Hepatocyte (in vitro differentiated cells): ENCODE data around the gene FAM171A2. TPM values are rescaled to one million over a fixed set of nuclear protein-coding genes. Genes with fewer than 3 reads are reported as not detected.

Source experiments
- DNase-seq: peaks from one replicate; pipeline ENCODE4 v3.0.0-alpha.2; 2016; ENCODE audit warnings: low spot score
- H2AFZ ChIP-seq: fragments of 200-600 bp; sonication (generic); 2 replicates; pipeline ENCODE4 v1.6.0; 2016; ENCODE audit warnings: antibody characterized with exemption, mild to moderate bottlenecking
- H3K27ac ChIP-seq: fragments of 200-600 bp; sonication (generic); 2 replicates; pipeline ENCODE4 v1.5.1; 2016; ENCODE audit warnings: mild to moderate bottlenecking
- H3K27me3 ChIP-seq: fragments of 200-600 bp; sonication (generic); 2 replicates; pipeline ENCODE4 v1.6.1; 2016
- H3K36me3 ChIP-seq: fragments of 200-600 bp; sonication (generic); replicated peaks from 2 replicates; pipeline ENCODE4 v1.5.1; 2016; ENCODE audit warnings: low read depth; ENCODE audit not compliant: insufficient read depth
- H3K4me1 ChIP-seq: fragments of 200-600 bp; sonication (generic); 2 replicates; pipeline ENCODE4 v1.5.1; 2016; ENCODE audit warnings: mild to moderate bottlenecking, moderate library complexity; ENCODE audit not compliant: insufficient read depth
- H3K4me2 ChIP-seq: fragments of 200-600 bp; sonication (generic); 2 replicates; pipeline ENCODE4 v1.6.0; 2016
- H3K4me3 ChIP-seq: fragments of 200-600 bp; sonication (generic); 2 replicates; pipeline ENCODE4 v1.5.1; 2016; ENCODE audit warnings: mild to moderate bottlenecking
- H3K79me2 ChIP-seq: fragments of 200-600 bp; sonication (generic); 2 replicates; pipeline ENCODE4 v1.6.0; 2017; ENCODE audit warnings: mild to moderate bottlenecking
- H3K9me2 ChIP-seq: fragments of 200-600 bp; sonication (generic); replicated peaks from 2 replicates; pipeline ENCODE4 v1.6.0; 2017; ENCODE audit warnings: mild to moderate bottlenecking; ENCODE audit not compliant: insufficient read depth
- H3K9me3 ChIP-seq: fragments of 200-600 bp; sonication (generic); 2 replicates; pipeline ENCODE4 v1.5.1; 2016; ENCODE audit warnings: low read depth, mild to moderate bottlenecking
- H4K20me1 ChIP-seq: fragments of 200-600 bp; sonication (generic); 2 replicates; pipeline ENCODE4 v1.6.0; 2016; ENCODE audit warnings: mild to moderate bottlenecking; ENCODE audit not compliant: insufficient read depth, poor library complexity, severe bottlenecking
- EZH2 ChIP-seq: fragments of 200-600 bp; sonication (generic); IDR thresholded peaks from 2 replicates; pipeline ENCODE4 v1.6.1; 2016; ENCODE audit warnings: antibody characterized with exemption, mild to moderate bottlenecking, borderline replicate concordance
- EZH2phosphoT487 ChIP-seq: fragments of 200-600 bp; sonication (generic); IDR thresholded peaks from one replicate; pipeline ENCODE4 v1.6.1; 2018; ENCODE audit warnings: antibody characterized with exemption, mild to moderate bottlenecking, low read depth, moderate library complexity; ENCODE audit not compliant: unreplicated experiment, severe bottlenecking
- WGBS: methylation state at CpG from one replicate; pipeline ENCODE4 v1.1.6; 2016; ENCODE audit warnings: low lambda C conversion rate; ENCODE audit errors: missing lambda C conversion rate; 5-methylcytosine and 5-hydroxymethylcytosine counted together
- polyA plus RNA-seq: library from polyadenylated mRNA; unstranded; fragments of >200 nt; fragmentation: Nextera tagmentation; extraction: Ambion mirVana; gene quantifications from 2 replicates; pipeline ENCODE4 v1.2.1, GENCODE V29; 2016
- total RNA-seq: library from RNA; depleted of rRNA; stranded (reverse); fragments of >200 nt; gene quantifications from 2 replicates; pipeline ENCODE4 v1.2.3, GENCODE V29; 2014
- TF ChIP-seq, protein P1 (sequence below): fragments of 200-600 bp; sonication (generic); IDR thresholded peaks from 2 replicates; pipeline ENCODE4 v1.5.1; 2016; ENCODE audit warnings: antibody characterized with exemption, mild to moderate bottlenecking; ENCODE audit not compliant: poor library complexity

The FAM171A2 gene
- total and polyA plus RNA-seq, 2 experiments from 2014 or later: 13.9 to 22.8 TPM

GRCh38 chr17:44390250-44390870 is 26.7 kb upstream of the FAM171A2 start:
- no peak overlapping the region for H3K4me2 ChIP-seq
- peaks cover 5% of the 10 kb centered on the region for H3K4me1 ChIP-seq

DNA sequence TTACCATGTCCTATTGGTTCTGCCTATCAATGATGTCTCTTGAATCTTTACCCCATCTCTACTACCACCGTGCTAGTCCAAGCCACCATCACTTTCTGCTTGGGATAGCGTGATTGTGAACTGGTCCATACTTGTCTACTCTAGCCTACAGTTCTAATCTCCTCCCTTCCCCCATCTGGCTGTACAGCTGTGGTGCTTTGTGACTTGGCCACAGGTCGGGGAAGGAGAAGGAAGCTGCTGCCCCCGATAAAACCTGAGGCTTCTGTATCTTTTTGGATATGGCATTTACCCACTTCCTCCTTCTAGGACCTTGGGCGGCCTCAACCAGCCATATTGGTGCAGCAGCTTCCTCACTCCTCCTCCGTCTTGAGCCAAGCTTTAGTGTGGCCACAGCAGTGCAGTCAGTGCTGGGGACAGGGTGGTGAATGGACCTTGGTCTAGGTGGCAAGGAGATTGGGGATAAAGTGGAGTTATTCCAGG is 26.1 kb upstream of the FAM171A2 start:
- H4K20me1 ChIP-seq: no peaks in the 10 kb centered on the region
- no peaks in the 10 kb centered on the region for H3K9me2 ChIP-seq
- WGBS: 98% methylated on average over 6 of the region's 6 CpGs
- H3K27ac ChIP-seq: no peak overlapping the region
- H3K4me2 ChIP-seq: no peak overlapping the region
- TF ChIP-seq, protein P1, sequence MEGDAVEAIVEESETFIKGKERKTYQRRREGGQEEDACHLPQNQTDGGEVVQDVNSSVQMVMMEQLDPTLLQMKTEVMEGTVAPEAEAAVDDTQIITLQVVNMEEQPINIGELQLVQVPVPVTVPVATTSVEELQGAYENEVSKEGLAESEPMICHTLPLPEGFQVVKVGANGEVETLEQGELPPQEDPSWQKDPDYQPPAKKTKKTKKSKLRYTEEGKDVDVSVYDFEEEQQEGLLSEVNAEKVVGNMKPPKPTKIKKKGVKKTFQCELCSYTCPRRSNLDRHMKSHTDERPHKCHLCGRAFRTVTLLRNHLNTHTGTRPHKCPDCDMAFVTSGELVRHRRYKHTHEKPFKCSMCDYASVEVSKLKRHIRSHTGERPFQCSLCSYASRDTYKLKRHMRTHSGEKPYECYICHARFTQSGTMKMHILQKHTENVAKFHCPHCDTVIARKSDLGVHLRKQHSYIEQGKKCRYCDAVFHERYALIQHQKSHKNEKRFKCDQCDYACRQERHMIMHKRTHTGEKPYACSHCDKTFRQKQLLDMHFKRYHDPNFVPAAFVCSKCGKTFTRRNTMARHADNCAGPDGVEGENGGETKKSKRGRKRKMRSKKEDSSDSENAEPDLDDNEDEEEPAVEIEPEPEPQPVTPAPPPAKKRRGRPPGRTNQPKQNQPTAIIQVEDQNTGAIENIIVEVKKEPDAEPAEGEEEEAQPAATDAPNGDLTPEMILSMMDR: no peak
- TF ChIP-seq EZH2: no peak
- no peak for TF ChIP-seq EZH2phosphoT487
- peaks cover 13% of the 10 kb centered on the region for H3K27me3 ChIP-seq
- peaks cover 5% of the 10 kb centered on the region for H3K4me1 ChIP-seq
- H3K36me3 ChIP-seq: no peaks in the 10 kb centered on the region
- no peak for DNase-seq
- H3K79me2 ChIP-seq: no peaks in the 10 kb centered on the region
- no peak overlapping the region for H3K4me3 ChIP-seq
- no peaks in the 10 kb centered on the region for H3K9me3 ChIP-seq
- H2AFZ ChIP-seq: no peak overlapping the region

More at GRCh38 chr17:44390250-44390870, 26.7 kb upstream of the FAM171A2 start:
- no peaks in the 10 kb centered on the region for H3K79me2 ChIP-seq
- H3K4me3 ChIP-seq: no peak overlapping the region
- DNase-seq: no peak
- no peaks in the 10 kb centered on the region for H3K36me3 ChIP-seq
- no peaks in the 10 kb centered on the region for H3K9me3 ChIP-seq
- 88% methylated on average over 10 of the region's 10 CpGs for WGBS
- no peaks in the 10 kb centered on the region for H4K20me1 ChIP-seq
- H3K27me3 ChIP-seq: peaks cover 10% of the 10 kb centered on the region
- no peaks in the 10 kb centered on the region for H3K9me2 ChIP-seq
- no peak overlapping the region for H3K27ac ChIP-seq
- H2AFZ ChIP-seq: no peak overlapping the region
- TF ChIP-seq EZH2 (no peak), EZH2phosphoT487 (no peak)
- TF ChIP-seq, protein P1: no peak

DNA sequence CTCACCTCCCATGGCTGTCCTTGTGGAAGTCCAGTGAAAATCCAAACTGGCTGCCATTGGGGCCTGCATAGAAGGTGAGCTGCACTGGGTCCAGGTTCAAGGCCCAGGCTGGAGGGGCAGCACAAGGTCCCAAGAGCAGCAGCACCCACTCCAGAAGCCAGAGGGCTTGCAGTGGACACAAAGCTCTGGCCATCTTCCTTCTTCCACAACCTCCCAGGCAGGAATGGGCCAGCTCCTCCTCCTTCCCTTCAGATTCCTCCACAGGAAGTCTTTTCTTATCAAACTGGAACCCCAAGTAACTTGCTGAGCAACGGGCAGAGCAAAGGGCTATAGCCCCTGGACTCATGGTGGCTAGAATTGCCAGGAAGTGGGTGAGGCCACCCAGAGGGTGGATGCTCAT is 25.6 kb upstream of the FAM171A2 start, which contains the start of gene ITGA2B:
TSS of gene ITGA2B (minus strand) at position 369 of the 400 bp plus-strand sequence. CDS start at position 193, 176 bp downstream.
- WGBS: 65% methylated on average over 1 of the region's 1 CpG
- DNase-seq: no peak

More for the DNA sequence above, 25.6 kb upstream of the FAM171A2 start, which contains the start of gene ITGA2B:
- no peaks in the 10 kb centered on the region for H4K20me1 ChIP-seq
- H3K27me3 ChIP-seq: peaks cover 18% of the 10 kb centered on the region
- no peaks in the 10 kb centered on the region for H3K36me3 ChIP-seq
- no peak within 1 kb of the TSS for H3K4me2 ChIP-seq
- no peak within 1 kb of the TSS for H2AFZ ChIP-seq
- no peak for TF ChIP-seq EZH2phosphoT487
- TF ChIP-seq, protein P1: no peak
- no peak for TF ChIP-seq EZH2
- no peaks in the 10 kb centered on the region for H3K79me2 ChIP-seq
- no peaks in the 10 kb centered on the region for H3K9me2 ChIP-seq
- H3K27ac ChIP-seq: no peak within 1 kb of the TSS
- no peak within 1 kb of the TSS for H3K4me3 ChIP-seq
- peaks cover 5% of the 10 kb centered on the region for H3K4me1 ChIP-seq
- H3K9me3 ChIP-seq: no peaks in the 10 kb centered on the region
